ENCODE results near the gene IFT22. TPM values are rescaled to one million over a fixed set of nuclear protein-coding genes. Genes with fewer than 3 reads are reported as not detected.
A peak's percentile ranks its signal among the peaks of the same experiment; 100 is the strongest.

The IFT22 gene
- total RNA-seq, result 10 to 100 TPM; 18.0 to 25.9 (median 20.6) TPM

DNA sequence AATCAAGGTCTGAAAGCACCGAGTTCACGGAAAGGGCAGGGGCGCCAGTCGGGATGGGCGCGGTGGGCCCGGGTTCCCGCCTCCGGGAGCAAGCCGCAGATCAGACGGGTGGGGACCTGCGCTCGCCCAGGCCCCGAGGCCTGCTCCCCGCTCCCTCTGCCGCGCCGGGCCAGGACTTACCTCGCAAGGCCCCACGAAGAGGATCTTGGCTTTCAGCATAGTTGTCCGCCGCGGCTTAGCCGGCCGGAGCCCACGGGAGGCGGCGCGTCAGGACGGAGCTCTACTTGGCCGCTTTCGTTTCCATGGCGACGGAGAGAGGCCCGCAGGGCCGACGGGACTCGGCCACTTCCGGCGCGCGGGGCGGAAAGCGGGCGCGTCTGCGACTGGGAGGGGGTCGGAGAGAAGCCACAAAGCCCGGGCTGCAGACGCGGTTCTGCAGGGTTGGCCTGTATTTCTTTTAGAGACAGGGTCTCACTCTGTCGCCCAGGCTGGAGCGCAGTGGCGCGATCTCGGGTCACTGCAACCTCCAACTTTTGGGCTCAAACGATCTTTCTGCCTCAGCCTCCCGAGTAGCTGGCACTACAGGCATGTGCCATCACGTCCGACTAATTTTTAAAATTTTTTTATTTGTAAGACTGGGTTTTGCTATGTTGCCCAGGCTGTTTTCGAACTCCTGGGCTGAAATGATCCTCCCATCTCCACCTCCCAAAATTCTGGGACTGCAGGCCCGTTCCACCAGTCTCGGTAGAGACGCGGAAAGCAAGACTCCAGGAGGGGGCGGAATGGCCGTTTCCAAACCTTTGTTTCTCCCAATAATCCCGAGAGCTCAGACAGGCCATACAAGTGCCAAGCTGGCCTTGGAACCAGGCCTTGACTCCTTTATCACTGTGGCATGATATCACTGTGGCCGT lies at the start of gene IFT22:
Gene IFT22, minus strand, starts transcription at position 322 of the 911 bp plus-strand sequence. Its CDS starts 103 bp downstream, at position 219.
- TF ChIP-seq, protein P1, sequence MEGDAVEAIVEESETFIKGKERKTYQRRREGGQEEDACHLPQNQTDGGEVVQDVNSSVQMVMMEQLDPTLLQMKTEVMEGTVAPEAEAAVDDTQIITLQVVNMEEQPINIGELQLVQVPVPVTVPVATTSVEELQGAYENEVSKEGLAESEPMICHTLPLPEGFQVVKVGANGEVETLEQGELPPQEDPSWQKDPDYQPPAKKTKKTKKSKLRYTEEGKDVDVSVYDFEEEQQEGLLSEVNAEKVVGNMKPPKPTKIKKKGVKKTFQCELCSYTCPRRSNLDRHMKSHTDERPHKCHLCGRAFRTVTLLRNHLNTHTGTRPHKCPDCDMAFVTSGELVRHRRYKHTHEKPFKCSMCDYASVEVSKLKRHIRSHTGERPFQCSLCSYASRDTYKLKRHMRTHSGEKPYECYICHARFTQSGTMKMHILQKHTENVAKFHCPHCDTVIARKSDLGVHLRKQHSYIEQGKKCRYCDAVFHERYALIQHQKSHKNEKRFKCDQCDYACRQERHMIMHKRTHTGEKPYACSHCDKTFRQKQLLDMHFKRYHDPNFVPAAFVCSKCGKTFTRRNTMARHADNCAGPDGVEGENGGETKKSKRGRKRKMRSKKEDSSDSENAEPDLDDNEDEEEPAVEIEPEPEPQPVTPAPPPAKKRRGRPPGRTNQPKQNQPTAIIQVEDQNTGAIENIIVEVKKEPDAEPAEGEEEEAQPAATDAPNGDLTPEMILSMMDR (IDR thresholded peaks at IDR 0.05), result peak in 1 of 5 experiments; percentile 9
- peak in 1 of 2 donors; percentile 29 for TF ChIP-seq POLR2A (IDR thresholded peaks at IDR 0.05)
- TF ChIP-seq EP300 (IDR thresholded peaks at IDR 0.05), result peak in 1 of 2 donors; percentile 59
- peak; percentile 82 to 93 for DNase-seq (ENCODE audit: low spot score in 2 of 2)
- WGBS, 2 donors, result 1 to 3% methylated on average over 55 to 57 of the region's 69 CpGs
- no peaks in the 10 kb centered on the region for H3K27me3 ChIP-seq
- peaks cover 0 to 22% (median 0%) of the 10 kb centered on the region in 3 donors for H3K36me3 ChIP-seq
- no peaks in the 10 kb centered on the region for H3K9me3 ChIP-seq
- peak within 1 kb of the TSS; percentile 65 to 90 (median 74) for H3K4me3 ChIP-seq
- peak within 1 kb of the TSS in 3 of 4 donors; percentile 61 to 85 (median 77) for H3K27ac ChIP-seq
- peaks cover 0 to 13% (median 8%) of the 10 kb centered on the region in 4 donors for H3K4me1 ChIP-seq

DNA sequence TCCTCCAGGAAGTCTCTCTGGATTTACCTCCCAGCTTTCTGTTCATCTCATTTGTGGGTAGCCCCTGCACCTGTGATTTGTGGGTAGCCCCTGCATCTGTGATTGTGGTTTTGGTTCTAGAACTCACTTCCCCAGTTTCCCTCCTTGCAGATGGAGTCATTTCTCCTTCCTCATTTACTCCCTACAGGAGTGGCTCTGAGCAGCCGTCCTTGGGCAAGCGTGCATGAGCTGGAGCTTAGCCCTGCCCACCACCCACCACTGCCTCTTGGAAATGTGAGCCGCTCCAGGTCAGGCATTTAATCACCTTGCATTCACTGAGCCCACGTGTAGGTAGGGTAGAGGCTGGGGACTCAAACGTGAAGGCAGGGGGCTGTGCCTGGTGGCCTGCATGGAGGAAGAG lies 49.2 kb upstream of the IFT22 start:
- peaks cover 0 to 8% (median 0%) of the 10 kb centered on the region in 4 donors for H3K9me3 ChIP-seq
- WGBS, 2 donors, result 53 to 70% methylated on average over 5 of the region's 5 CpGs
- no peak overlapping the region for H3K4me3 ChIP-seq
- peaks cover 0 to 21% of the 10 kb centered on the region in 2 donors for H3K27me3 ChIP-seq
- peaks cover 0 to 8% (median 0%) of the 10 kb centered on the region in 4 donors for H3K4me1 ChIP-seq
- DNase-seq (ENCODE audit: low spot score in 2 of 2), result no peak
- H3K36me3 ChIP-seq, result no peaks in the 10 kb centered on the region
- H3K27ac ChIP-seq, result no peak overlapping the region
- TF ChIP-seq EP300 (IDR thresholded peaks at IDR 0.05) (no peak), POLR2A (IDR thresholded peaks at IDR 0.05) (no peak)
- TF ChIP-seq, protein P1 (IDR thresholded peaks at IDR 0.05), result no peak

GRCh38 chr7:101368422-101369165 lies 47.0 kb upstream of the IFT22 start:
- H3K4me3 ChIP-seq, result no peak overlapping the region
- no peak for DNase-seq (ENCODE audit: low spot score in 2 of 2)
- peaks cover 0 to 41% of the 10 kb centered on the region in 2 donors for H3K27me3 ChIP-seq
- H3K27ac ChIP-seq, result no peak overlapping the region
- TF ChIP-seq, protein P1 (IDR thresholded peaks at IDR 0.05), result no peak
- TF ChIP-seq EP300 (IDR thresholded peaks at IDR 0.05) (no peak), POLR2A (IDR thresholded peaks at IDR 0.05) (no peak)
- peaks cover 0 to 8% (median 0%) of the 10 kb centered on the region in 4 donors for H3K9me3 ChIP-seq
- 74 to 79% methylated on average over 8 of the region's 8 CpGs for WGBS, 2 donors
- peaks cover 0 to 12% (median 7%) of the 10 kb centered on the region in 4 donors for H3K4me1 ChIP-seq
- H3K36me3 ChIP-seq, result no peaks in the 10 kb centered on the region

DNA sequence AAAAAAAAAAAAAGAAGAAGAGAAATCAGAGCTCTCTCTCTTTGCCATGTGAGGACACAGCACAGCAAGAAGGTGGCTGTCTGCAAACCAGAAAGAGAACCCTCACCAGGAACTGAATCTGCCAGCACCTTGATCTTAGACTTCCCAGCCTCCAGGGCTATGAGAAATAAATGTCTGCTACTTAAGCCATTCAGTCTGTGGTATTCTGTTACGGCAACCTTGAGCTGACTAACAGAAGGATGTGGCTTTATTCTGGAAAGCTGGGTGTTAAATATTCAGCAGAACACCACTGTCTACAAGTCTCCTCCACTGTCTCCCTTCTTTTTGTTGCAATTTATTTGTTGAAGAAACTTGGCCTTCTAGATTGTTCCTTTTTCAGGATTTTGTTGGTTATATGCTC lies 46.1 kb upstream of the IFT22 start:
- H3K9me3 ChIP-seq, result peaks cover 0 to 8% (median 0%) of the 10 kb centered on the region in 4 donors
- peaks cover 0 to 44% of the 10 kb centered on the region in 2 donors for H3K27me3 ChIP-seq
- no peaks in the 10 kb centered on the region for H3K36me3 ChIP-seq
- 86 to 96% methylated on average over 1 of the region's 1 CpG for WGBS, 2 donors
- H3K4me3 ChIP-seq, result no peak overlapping the region
- H3K4me1 ChIP-seq, result peaks cover 0 to 19% (median 13%) of the 10 kb centered on the region in 4 donors
- H3K27ac ChIP-seq, result no peak overlapping the region
- TF ChIP-seq, protein P1 (IDR thresholded peaks at IDR 0.05), result no peak
- TF ChIP-seq EP300 (IDR thresholded peaks at IDR 0.05) (no peak), POLR2A (IDR thresholded peaks at IDR 0.05) (no peak)
- DNase-seq (ENCODE audit: low spot score in 2 of 2), result no peak
